ENCODE results near the gene FKBP1A. TPM values are rescaled to one million over a fixed set of nuclear protein-coding genes. Genes with fewer than 3 reads are reported as not detected.

The FKBP1A gene
- total and polyA plus RNA-seq, 2 of the 4 experiments (the other 2 are of a cell fraction), result 120 to 528 TPM

GRCh38 chr20:1377984-1378734 lies 14.7 kb downstream of the FKBP1A start:
- H3K27ac ChIP-seq (ENCODE audit: insufficient read depth, low read length), result no peak overlapping the region
- peak overlapping the region; percentile 46 for H2AK9ac ChIP-seq (replicated peaks; ENCODE audit: low read depth, low read length, poor library complexity)
- CTCF ChIA-PET, result no interaction called here
- peaks cover 36% of the 10 kb centered on the region for H3K4me1 ChIP-seq (ENCODE audit: control insufficient read depth, insufficient read depth, low read length)
- H4K8ac ChIP-seq (ENCODE audit: low read depth in 2 of 2, low read length in 2 of 2), result peak overlapping the region in 1 of 2 experiments; percentile 2; a peak in 1 of 4 replicates
- ATAC-seq (ENCODE audit: low read depth) (no peak), DNase-seq (peak; percentile 67)
- no peak overlapping the region for H4K91ac ChIP-seq (ENCODE audit: insufficient read depth, low read depth, low read length)
- no peak overlapping the region; the same call in 1 of the 2 replicates for H2BK20ac ChIP-seq (ENCODE audit: low read depth, low read length)
- no peak overlapping the region for H2BK120ac ChIP-seq (ENCODE audit: low read depth, low read length)
- in situ Hi-C loops (cut with MboI; ENCODE audit: low sequenced_read_pairs), result no loop called here
- no TSS peak for BruUV-seq (replicated peaks)
- no peak for TF ChIP-seq ELK1 (IDR thresholded peaks at IDR 0.05; ENCODE audit: borderline replicate concordance, low read depth, low read length)
- no peak for TF ChIP-seq FOS (IDR thresholded peaks at IDR 0.05; ENCODE audit: low read depth, low read length)
- TF ChIP-seq CEBPB (IDR thresholded peaks at IDR 0.05; ENCODE audit: low read depth, low read length), result 0 out of 2 replicates have a peak, but pooled peaks have one; percentile 12
- no peak for TF ChIP-seq MAFK (IDR thresholded peaks at IDR 0.05; ENCODE audit: low read depth, low read length)
- peak overlapping the region; percentile 26; the same call in 1 of the 2 replicates for H3K4ac ChIP-seq (ENCODE audit: low read depth, low read length)
- H4K20me1 ChIP-seq (ENCODE audit: insufficient read depth, low read length), result peaks cover 93% of the 10 kb centered on the region
- H3K14ac ChIP-seq (replicated peaks; ENCODE audit: low read depth, low read length), result peak overlapping the region; percentile 49
- dilution Hi-C loops (cut with HindIII; ENCODE audit: low sequenced_read_pairs, unreplicated experiment), result no loop called here
- H4K5ac ChIP-seq (ENCODE audit: low read depth, low read length), result no peak overlapping the region
- WGBS, 2 experiments (ENCODE audit: extremely low coverage in 2 of 2, insufficient read length in 1 of 2), result no CpG with 5 or more reads among the region's 6 CpGs
- peaks cover 4% of the 10 kb centered on the region for H3K36me3 ChIP-seq (ENCODE audit: control insufficient read depth, insufficient read depth, low read length)
- peak overlapping the region; percentile 63; the same call in 1 of the 2 replicates for H2AK5ac ChIP-seq (ENCODE audit: low read depth, low read length)
- intact Hi-C loops (cut with micrococcal nuclease), result loop anchor here (5.0 kb wide), 1 partner anchor 51 kb away; the partner anchor contains the start of gene SDCBP2
- H2BK5ac ChIP-seq (ENCODE audit: low read depth, low read length, poor library complexity, severe bottlenecking), result peak overlapping the region; percentile 60
- peak overlapping the region; percentile 72 for H3K23ac ChIP-seq (ENCODE audit: low read depth, low read length)
- peaks cover 56% of the 10 kb centered on the region for H3K9me1 ChIP-seq (ENCODE audit: insufficient read depth, low read length)
- no peaks in the 10 kb centered on the region for H3K9me3 ChIP-seq (ENCODE audit: control insufficient read depth, insufficient read depth, low read length)
- no peak overlapping the region for H2BK15ac ChIP-seq (ENCODE audit: low read depth, low read length)
- POLR2A ChIA-PET (ENCODE audit: unreplicated experiment), result no interaction called here
- H3K56ac ChIP-seq (ENCODE audit: extremely low read depth, insufficient read depth, low read length), result no peak overlapping the region
- H3K9ac ChIP-seq (ENCODE audit: low read depth, low read length), result no peak overlapping the region
- no peak overlapping the region for H2AFZ ChIP-seq (replicated peaks; ENCODE audit: low read length, poor library complexity)
- no peak overlapping the region for H3K4me3 ChIP-seq (ENCODE audit: insufficient read depth, low read depth, low read length)
- H3K18ac ChIP-seq (ENCODE audit: low read depth, low read length), result no peak overlapping the region
- no peak overlapping the region for H3K4me2 ChIP-seq (ENCODE audit: low read depth, low read length)
- no peaks in the 10 kb centered on the region for H3K27me3 ChIP-seq (ENCODE audit: control insufficient read depth, insufficient read depth, low read length)
- peaks cover 18 to 93% of the 10 kb centered on the region in 2 experiments for H3K79me1 ChIP-seq (ENCODE audit: low read depth in 1 of 2, low read length in 2 of 2)
